HUES64 (cell line): ENCODE results near the gene R3HDML.

Source experiments
- H3K27ac ChIP-seq: 2 replicates; pipeline ENCODE4 v1.7.0; 2013; ENCODE audit warnings: low read depth, low read length, inconsistent platforms
- H3K27me3 ChIP-seq: 2 replicates; pipeline ENCODE4 v1.6.1; 2013; ENCODE audit warnings: mild to moderate bottlenecking, low read length; ENCODE audit not compliant: insufficient read depth
- H3K36me3 ChIP-seq: 2 replicates; pipeline ENCODE4 v1.6.1; 2013; ENCODE audit warnings: mild to moderate bottlenecking, low read length; ENCODE audit not compliant: insufficient read depth
- H3K4me1 ChIP-seq: 2 replicates; pipeline ENCODE4 v1.6.1; 2013; ENCODE audit warnings: mild to moderate bottlenecking, low read length, moderate library complexity; ENCODE audit not compliant: insufficient read depth
- H3K4me3 ChIP-seq: 2 replicates; pipeline ENCODE4 v1.5.1; 2013; ENCODE audit warnings: mild to moderate bottlenecking, low read length, moderate library complexity
- H3K9ac ChIP-seq: 2 replicates; pipeline ENCODE4 v1.6.1; 2013; ENCODE audit warnings: mild to moderate bottlenecking, low read depth, low read length
- H3K9me3 ChIP-seq: 2 replicates; pipeline ENCODE4 v1.6.1; 2013; ENCODE audit warnings: low read depth, low read length; ENCODE audit not compliant: insufficient read depth
- WGBS: fragments of 150-250, 120-280 bp; methylation state at CpG from one replicate; pipeline ENCODE4 v1.1.7; 2013; ENCODE audit warnings: missing lambda C conversion rate; 5-methylcytosine and 5-hydroxymethylcytosine counted together

The R3HDML gene

GRCh38 chr20:44350567-44350966 lies 13.7 kb downstream of the R3HDML start:
- H3K9me3 ChIP-seq = no peaks in the 10 kb centered on the region
- H3K27ac ChIP-seq = no peak overlapping the region
- H3K9ac ChIP-seq = no peak overlapping the region
- WGBS = 92% methylated on average over 6 of the region's 6 CpGs
- H3K36me3 ChIP-seq = no peaks in the 10 kb centered on the region
- H3K27me3 ChIP-seq = no peaks in the 10 kb centered on the region
- no peaks in the 10 kb centered on the region for H3K4me1 ChIP-seq
- no peak overlapping the region for H3K4me3 ChIP-seq

- H3K27ac ChIP-seq = no peak overlapping the region
- no peak overlapping the region for H3K4me3 ChIP-seq
- 91% methylated on average over 6 of the region's 6 CpGs for WGBS
- no peaks in the 10 kb centered on the region for H3K4me1 ChIP-seq
- no peaks in the 10 kb centered on the region for H3K9me3 ChIP-seq
- no peak overlapping the region for H3K9ac ChIP-seq
- H3K36me3 ChIP-seq = no peaks in the 10 kb centered on the region
- no peaks in the 10 kb centered on the region for H3K27me3 ChIP-seq
These were observed 18.2 kb downstream of the R3HDML start for GRCh38 chr20:44354979-44355497.

- H3K4me3 ChIP-seq = no peak within 1 kb of the TSS
- no peaks in the 10 kb centered on the region for H3K27me3 ChIP-seq
- no peak within 1 kb of the TSS for H3K27ac ChIP-seq
- H3K4me1 ChIP-seq = no peaks in the 10 kb centered on the region
- no peaks in the 10 kb centered on the region for H3K9me3 ChIP-seq
- no peaks in the 10 kb centered on the region for H3K36me3 ChIP-seq
- H3K9ac ChIP-seq = no peak within 1 kb of the TSS; the same call in 1 of the 2 replicates
- WGBS = 90% methylated on average over 40 of the region's 40 CpGs
These were observed 18.9 kb downstream of the R3HDML start, which contains the start of gene HNF4A for GRCh38 chr20:44355498-44356352. HNF4A (plus strand) TSS chr20:44355699; CDS start chr20:44355805, 106 bp downstream.

- H3K9ac ChIP-seq = no peak overlapping the region
- no peaks in the 10 kb centered on the region for H3K9me3 ChIP-seq
- WGBS = 91% methylated on average over 14 of the region's 14 CpGs
- H3K4me1 ChIP-seq = no peaks in the 10 kb centered on the region
- no peaks in the 10 kb centered on the region for H3K27me3 ChIP-seq
- no peaks in the 10 kb centered on the region for H3K36me3 ChIP-seq
- H3K27ac ChIP-seq = no peak overlapping the region
- H3K4me3 ChIP-seq = no peak overlapping the region
These were observed 19.5 kb downstream of the R3HDML start for GRCh38 chr20:44356353-44356723.

- no peaks in the 10 kb centered on the region for H3K4me1 ChIP-seq
These were observed 20.2 kb downstream of the R3HDML start for GRCh38 chr20:44357020-44357419.

GRCh38 chr20:44357555-44358125 lies 20.8 kb downstream of the R3HDML start:
- no peaks in the 10 kb centered on the region for H3K9me3 ChIP-seq
- no peaks in the 10 kb centered on the region for H3K27me3 ChIP-seq
- no peak overlapping the region for H3K4me3 ChIP-seq
- H3K4me1 ChIP-seq = no peaks in the 10 kb centered on the region
- no peak overlapping the region for H3K27ac ChIP-seq
- H3K36me3 ChIP-seq = no peaks in the 10 kb centered on the region
- H3K9ac ChIP-seq = no peak overlapping the region
- WGBS = 87% methylated on average over 2 of the region's 4 CpGs

More at GRCh38 chr20:44357020-44357419, 20.2 kb downstream of the R3HDML start:
- Histone ChIP-seq H3K36me3 (no peaks in the 10 kb centered on the region), H3K4me3 (no peak overlapping the region), H3K9me3 (no peaks in the 10 kb centered on the region), H3K9ac (no peak overlapping the region), H3K27ac (no peak overlapping the region), H3K27me3 (no peaks in the 10 kb centered on the region)
- 83% methylated on average over 1 of the region's 2 CpGs for WGBS

- Histone ChIP-seq H3K9me3 (no peaks in the 10 kb centered on the region), H3K36me3 (no peaks in the 10 kb centered on the region), H3K4me1 (no peaks in the 10 kb centered on the region), H3K9ac (no peak overlapping the region), H3K4me3 (no peak overlapping the region), H3K27me3 (no peaks in the 10 kb centered on the region), H3K27ac (no peak overlapping the region)
- WGBS = 90% methylated on average over 8 of the region's 8 CpGs
These were observed 21.9 kb downstream of the R3HDML start for GRCh38 chr20:44358776-44359175.

- no peaks in the 10 kb centered on the region for H3K27me3 ChIP-seq
- H3K9me3 ChIP-seq = no peaks in the 10 kb centered on the region
- no peaks in the 10 kb centered on the region for H3K36me3 ChIP-seq
- H3K4me3 ChIP-seq = no peak overlapping the region
- H3K4me1 ChIP-seq = no peaks in the 10 kb centered on the region
- no peak overlapping the region for H3K27ac ChIP-seq
- H3K9ac ChIP-seq = no peak overlapping the region
These were observed 23.4 kb downstream of the R3HDML start for GRCh38 chr20:44360221-44360620.

GRCh38 chr20:44361021-44361420 lies 24.2 kb downstream of the R3HDML start:
- no peak overlapping the region for H3K4me3 ChIP-seq
- no peaks in the 10 kb centered on the region for H3K9me3 ChIP-seq
- H3K9ac ChIP-seq = no peak overlapping the region
- no peaks in the 10 kb centered on the region for H3K36me3 ChIP-seq
- H3K27ac ChIP-seq = no peak overlapping the region
- WGBS = 70% methylated on average over 2 of the region's 3 CpGs
- no peaks in the 10 kb centered on the region for H3K27me3 ChIP-seq
- no peaks in the 10 kb centered on the region for H3K4me1 ChIP-seq

- no peak overlapping the region for H3K9ac ChIP-seq
- H3K9me3 ChIP-seq = no peaks in the 10 kb centered on the region
- H3K27me3 ChIP-seq = no peaks in the 10 kb centered on the region
- no peak overlapping the region for H3K4me3 ChIP-seq
- WGBS = 85% methylated on average over 4 of the region's 4 CpGs
- no peaks in the 10 kb centered on the region for H3K4me1 ChIP-seq
- H3K27ac ChIP-seq = no peak overlapping the region
- no peaks in the 10 kb centered on the region for H3K36me3 ChIP-seq
These were observed 25.7 kb downstream of the R3HDML start for GRCh38 chr20:44362466-44362940.

- Histone ChIP-seq H3K4me3 (no peak overlapping the region), H3K27ac (no peak overlapping the region), H3K9me3 (no peaks in the 10 kb centered on the region), H3K9ac (no peak overlapping the region), H3K36me3 (no peaks in the 10 kb centered on the region), H3K27me3 (no peaks in the 10 kb centered on the region), H3K4me1 (no peaks in the 10 kb centered on the region)
- 97% methylated on average over 3 of the region's 4 CpGs for WGBS
These were observed 27.2 kb downstream of the R3HDML start for GRCh38 chr20:44364068-44364467.
